ENCODE results near the gene CENPA.

DNA sequence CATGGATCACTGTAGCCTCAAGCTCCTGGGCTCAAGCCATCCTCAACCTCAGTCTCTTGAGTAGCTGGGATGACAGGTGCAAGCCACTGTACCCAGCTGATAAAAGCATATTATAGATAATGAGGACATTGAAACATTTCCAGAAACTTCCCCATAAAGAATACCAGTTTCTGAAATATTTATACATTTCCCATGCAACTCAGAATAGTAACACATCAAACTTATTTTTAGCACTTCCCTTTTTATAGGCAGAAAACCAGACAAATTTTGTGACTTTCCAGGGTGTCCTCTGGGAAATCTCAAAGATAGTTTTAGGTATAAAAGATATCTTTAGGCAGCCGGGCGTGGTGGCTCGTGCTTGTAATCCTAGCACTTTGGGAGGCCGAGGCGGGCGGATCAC is 37.0 kb downstream of the CENPA start:
- TF ChIP-seq, protein P1, sequence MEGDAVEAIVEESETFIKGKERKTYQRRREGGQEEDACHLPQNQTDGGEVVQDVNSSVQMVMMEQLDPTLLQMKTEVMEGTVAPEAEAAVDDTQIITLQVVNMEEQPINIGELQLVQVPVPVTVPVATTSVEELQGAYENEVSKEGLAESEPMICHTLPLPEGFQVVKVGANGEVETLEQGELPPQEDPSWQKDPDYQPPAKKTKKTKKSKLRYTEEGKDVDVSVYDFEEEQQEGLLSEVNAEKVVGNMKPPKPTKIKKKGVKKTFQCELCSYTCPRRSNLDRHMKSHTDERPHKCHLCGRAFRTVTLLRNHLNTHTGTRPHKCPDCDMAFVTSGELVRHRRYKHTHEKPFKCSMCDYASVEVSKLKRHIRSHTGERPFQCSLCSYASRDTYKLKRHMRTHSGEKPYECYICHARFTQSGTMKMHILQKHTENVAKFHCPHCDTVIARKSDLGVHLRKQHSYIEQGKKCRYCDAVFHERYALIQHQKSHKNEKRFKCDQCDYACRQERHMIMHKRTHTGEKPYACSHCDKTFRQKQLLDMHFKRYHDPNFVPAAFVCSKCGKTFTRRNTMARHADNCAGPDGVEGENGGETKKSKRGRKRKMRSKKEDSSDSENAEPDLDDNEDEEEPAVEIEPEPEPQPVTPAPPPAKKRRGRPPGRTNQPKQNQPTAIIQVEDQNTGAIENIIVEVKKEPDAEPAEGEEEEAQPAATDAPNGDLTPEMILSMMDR (IDR thresholded peaks at IDR 0.05) = no peak
- TF ChIP-seq, protein P2, sequence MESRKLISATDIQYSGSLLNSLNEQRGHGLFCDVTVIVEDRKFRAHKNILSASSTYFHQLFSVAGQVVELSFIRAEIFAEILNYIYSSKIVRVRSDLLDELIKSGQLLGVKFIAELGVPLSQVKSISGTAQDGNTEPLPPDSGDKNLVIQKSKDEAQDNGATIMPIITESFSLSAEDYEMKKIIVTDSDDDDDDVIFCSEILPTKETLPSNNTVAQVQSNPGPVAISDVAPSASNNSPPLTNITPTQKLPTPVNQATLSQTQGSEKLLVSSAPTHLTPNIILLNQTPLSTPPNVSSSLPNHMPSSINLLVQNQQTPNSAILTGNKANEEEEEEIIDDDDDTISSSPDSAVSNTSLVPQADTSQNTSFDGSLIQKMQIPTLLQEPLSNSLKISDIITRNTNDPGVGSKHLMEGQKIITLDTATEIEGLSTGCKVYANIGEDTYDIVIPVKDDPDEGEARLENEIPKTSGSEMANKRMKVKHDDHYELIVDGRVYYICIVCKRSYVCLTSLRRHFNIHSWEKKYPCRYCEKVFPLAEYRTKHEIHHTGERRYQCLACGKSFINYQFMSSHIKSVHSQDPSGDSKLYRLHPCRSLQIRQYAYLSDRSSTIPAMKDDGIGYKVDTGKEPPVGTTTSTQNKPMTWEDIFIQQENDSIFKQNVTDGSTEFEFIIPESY (IDR thresholded peaks at IDR 0.05; ENCODE audit: borderline replicate concordance, low read depth) = no peak
- TF ChIP-seq RAD21 (IDR thresholded peaks at IDR 0.05; ENCODE audit: low read length) = no peak
- TF ChIP-seq FOXM1 (IDR thresholded peaks at IDR 0.05; ENCODE audit: low read depth) = no peak

Data from SK-N-SH (cell line).